ENCODE results near the gene PSMD14.
"Not testable (repeated sequence)": the region's sequence is repeated elsewhere in the genome, so short reads cannot be mapped to it uniquely, and the experiment has no call there.

The PSMD14 gene

GRCh38 chr2:161335626-161336025, 27.4 kb downstream of the PSMD14 start:
- DNase-seq (ENCODE audit: low read depth in 3 of 3): no peak

- no peak for DNase-seq (ENCODE audit: low read depth in 3 of 3)
These were observed 29.0 kb downstream of the PSMD14 start for GRCh38 chr2:161337247-161337646.

GRCh38 chr2:161339532-161339931, 31.3 kb downstream of the PSMD14 start:
- not testable (repeated sequence) for DNase-seq (ENCODE audit: low read depth in 3 of 3)

DNA sequence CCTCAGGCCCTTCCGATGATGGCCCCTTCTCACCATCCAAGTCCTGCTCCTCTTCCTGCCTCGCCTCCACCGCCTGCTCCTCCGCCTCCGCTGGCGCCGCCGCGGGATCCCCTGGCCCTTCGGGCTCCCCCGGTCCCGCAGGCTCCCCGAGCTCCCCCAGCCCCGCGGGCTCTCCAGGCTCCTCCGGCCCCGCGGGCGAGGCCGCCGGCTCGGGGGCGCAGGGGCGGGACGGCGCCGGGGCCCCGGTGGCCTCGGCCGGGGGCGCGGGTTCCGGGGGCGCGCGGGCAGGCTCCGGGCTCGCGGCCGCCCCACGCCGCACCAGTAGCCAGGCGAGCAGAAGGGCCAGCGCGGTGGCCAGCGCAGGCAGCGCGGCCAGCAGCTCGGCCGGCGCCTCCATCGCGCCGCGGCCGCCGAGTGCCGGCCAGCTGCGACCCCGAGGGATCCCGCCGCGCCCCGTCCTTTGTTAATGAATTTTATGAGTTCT, 32.7 kb downstream of the PSMD14 start:
- DNase-seq (ENCODE audit: low read depth in 3 of 3): not testable (repeated sequence)

- DNase-seq (ENCODE audit: low read depth in 3 of 3): no peak
These were observed 35.0 kb downstream of the PSMD14 start for GRCh38 chr2:161343235-161343634.

DNA sequence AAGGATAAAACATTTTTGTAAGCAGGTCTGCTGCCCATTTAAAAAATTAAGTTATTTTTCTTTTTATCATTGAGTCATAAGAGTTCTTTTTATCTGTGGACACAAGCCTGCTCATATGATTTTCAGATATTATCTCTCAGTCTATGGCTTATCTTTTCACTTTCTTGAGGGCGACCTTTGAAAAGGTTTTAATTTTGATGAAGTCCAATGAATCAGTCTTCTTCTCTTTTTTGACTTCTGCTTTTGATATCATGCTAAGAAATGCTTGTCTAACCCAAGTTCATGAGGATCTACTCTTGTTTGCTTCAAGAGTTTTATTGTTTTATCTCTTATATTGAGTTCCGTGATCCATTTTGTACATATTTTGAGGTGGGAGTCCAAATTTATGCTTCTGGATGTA, 36.5 kb downstream of the PSMD14 start:
- DNase-seq (ENCODE audit: low read depth in 3 of 3): no peak

GRCh38 chr2:161351678-161352077, 43.5 kb downstream of the PSMD14 start:
- no peak for DNase-seq (ENCODE audit: low read depth in 3 of 3)

- DNase-seq (ENCODE audit: low read depth in 3 of 3): no peak
These were observed 44.5 kb downstream of the PSMD14 start for GRCh38 chr2:161352719-161353118.

GRCh38 chr2:161353543-161353942, 45.3 kb downstream of the PSMD14 start:
- no peak for DNase-seq (ENCODE audit: low read depth in 3 of 3)

DNA sequence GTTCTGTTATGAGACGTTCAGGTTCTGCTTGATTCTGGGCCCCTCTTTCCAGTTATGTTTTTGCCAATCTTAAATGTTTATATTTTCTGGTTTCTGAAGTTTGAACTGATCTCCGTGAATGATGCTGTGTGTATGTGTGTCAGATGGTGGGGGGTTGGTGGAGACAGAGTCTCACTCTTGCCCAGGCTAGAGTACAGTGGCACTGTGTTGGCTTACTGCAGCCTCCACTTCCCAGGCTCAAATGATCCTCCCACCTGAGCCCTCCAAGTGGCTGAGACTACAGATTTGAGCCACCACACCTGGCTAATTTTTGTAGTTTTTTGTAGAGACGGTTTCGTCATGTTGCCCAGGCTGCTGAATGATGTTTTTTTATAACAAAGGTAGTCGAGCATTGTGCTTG, 45.9 kb downstream of the PSMD14 start:
- DNase-seq (ENCODE audit: low read depth in 3 of 3): no peak

GRCh38 chr2:161355106-161355505, 46.9 kb downstream of the PSMD14 start:
- no peak for DNase-seq (ENCODE audit: low read depth in 3 of 3)

DNA sequence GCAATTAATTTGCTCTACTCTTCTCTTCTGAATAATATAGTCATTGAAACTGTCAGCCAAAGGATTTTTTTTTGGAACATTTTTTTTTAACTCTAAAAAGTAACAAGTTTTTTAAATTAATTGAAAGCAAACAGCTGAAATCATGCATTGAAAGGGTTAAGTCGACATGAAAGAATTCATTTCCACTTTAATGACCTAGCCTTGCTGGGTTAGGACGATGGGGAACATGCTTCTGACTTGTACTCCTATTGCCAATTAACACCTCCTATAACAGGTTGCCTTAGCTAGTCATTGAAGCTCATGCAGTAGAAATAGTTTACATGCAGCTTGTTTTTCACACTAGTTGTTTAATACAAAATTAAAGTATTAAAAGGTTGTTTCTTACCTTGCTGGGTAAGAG, 47.8 kb downstream of the PSMD14 start:
- no peak for DNase-seq (ENCODE audit: low read depth in 3 of 3)

DNA sequence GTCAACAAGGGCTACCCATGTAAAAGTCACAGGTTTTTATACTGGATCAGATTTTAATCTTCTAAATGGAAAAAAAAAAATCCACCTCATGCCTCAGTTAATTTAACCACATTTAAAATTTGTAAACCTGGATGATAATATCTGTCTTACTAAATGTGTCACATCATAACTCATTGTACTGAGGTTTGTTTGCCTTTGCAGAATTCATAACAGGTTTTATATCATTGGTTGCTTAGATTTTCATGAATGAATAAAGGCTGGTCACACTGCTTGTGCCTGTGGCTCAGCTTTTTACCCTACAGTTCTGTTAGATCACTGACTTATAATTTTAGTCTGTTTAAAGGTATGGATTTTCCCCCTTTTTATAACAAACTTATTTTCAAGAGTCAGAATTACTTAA, 48.9 kb downstream of the PSMD14 start:
- no peak for DNase-seq (ENCODE audit: low read depth in 3 of 3)

DNA sequence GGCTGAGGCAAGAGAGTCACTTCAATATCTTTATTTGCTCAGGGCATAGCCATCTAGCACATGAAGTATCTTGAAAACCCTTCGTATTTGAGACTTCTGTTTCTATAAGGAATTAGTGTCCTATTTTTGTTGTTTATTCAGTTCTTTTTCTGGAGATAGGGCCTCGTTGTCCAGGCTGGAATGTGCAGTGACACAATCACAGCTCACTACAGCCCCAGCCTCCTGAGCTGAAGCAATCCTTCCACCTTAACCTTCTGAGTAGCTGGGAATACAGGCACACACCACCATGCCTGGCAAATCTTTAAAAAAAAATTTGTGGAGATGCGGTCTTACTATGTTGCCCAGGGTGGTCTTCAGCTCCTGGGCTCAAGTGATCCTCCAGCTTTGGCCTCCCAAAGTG, 50.6 kb downstream of the PSMD14 start:
- no peak for DNase-seq (ENCODE audit: low read depth in 3 of 3)

- not testable (repeated sequence) for DNase-seq (ENCODE audit: low read depth in 3 of 3)
These were observed 52.0 kb downstream of the PSMD14 start for GRCh38 chr2:161360095-161360654.

- no peak for DNase-seq (ENCODE audit: low read depth in 3 of 3)
These were observed 54.4 kb downstream of the PSMD14 start for GRCh38 chr2:161362568-161363166.

- DNase-seq (ENCODE audit: low read depth in 3 of 3): no peak
These were observed 59.5 kb downstream of the PSMD14 start for GRCh38 chr2:161367675-161368074.

DNA sequence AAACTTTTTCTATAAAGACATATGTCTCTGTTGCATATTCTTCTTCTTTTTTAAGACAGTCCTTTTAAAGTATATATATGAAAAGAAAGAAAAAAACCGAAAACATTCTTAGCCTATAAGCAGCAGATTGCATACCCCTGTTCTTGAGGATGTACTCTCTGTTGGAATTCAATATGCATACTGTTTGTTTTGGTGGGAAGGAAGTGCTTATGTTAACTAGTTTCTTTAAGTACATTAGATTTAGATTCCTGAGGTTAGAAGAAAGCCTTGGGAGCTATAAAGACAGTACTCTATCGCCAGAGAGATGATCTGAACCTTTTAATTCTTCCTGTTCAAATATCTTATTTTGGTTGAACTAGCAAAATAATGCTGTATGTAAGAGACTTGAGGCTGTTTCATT, 61.1 kb downstream of the PSMD14 start:
- DNase-seq (ENCODE audit: low read depth in 3 of 3): no peak

DNA sequence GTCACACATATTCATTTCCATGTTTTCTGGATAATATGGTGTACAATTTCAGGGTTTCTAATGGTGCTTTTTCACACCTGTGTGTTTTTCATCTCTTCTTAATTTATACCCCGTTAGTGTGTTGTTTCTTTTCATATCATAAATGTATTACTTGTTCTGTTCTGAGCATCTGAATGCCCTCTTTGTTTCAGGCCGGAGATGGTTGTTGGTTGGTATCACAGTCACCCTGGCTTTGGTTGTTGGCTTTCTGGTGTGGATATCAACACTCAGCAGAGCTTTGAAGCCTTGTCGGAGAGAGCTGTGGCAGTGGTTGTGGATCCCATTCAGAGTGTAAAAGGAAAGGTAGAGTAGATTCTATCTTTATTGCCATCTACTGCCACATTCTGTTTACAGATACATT, 62.8 kb downstream of the PSMD14 start:
- DNase-seq (ENCODE audit: low read depth in 3 of 3): no peak

GRCh38 chr2:161371869-161372268, 63.6 kb downstream of the PSMD14 start:
- DNase-seq (ENCODE audit: low read depth in 3 of 3): no peak

DNA sequence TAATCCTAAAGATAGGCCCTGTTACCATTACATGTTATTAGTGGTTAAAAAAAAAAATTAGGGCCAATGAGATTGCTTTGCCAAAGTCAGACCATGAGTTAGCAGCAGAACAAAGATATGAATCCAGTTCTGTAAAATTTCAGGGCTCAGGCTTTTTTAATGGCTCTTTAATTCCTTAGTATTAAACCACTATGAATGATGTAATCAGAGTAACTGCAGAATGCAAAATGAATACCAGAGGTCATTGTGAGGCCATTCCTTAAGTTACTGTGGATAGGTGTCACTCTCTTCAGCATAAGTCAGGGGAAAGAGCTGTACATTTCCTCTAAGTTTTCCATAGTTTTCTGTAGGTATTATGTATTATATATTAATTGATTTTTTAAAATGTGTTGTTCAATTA, 65.7 kb downstream of the PSMD14 start:
- DNase-seq (ENCODE audit: low read depth in 3 of 3): no peak

DNA sequence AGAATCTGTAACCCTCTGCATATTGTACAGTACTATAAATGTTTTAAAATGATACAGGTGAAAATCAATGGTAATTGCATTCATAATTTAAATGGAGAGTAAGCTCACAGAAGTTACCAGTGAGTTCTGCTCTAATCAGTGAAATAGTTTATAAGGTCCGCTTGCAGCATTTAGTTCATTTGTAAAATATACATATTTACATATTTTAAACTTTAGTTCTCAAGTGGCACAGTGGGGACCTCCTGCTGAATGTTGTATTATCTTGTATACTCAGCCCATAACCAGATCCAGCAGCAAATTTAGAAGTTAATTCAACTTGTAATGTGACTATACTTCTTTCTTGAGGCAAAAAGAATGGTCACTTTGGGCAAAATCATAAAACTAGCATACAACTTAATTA, 66.2 kb downstream of the PSMD14 start:
- no peak for DNase-seq (ENCODE audit: low read depth in 3 of 3)

GRCh38 chr2:161379740-161380139, 71.5 kb downstream of the PSMD14 start:
- no peak for DNase-seq (ENCODE audit: low read depth in 3 of 3)

DNA sequence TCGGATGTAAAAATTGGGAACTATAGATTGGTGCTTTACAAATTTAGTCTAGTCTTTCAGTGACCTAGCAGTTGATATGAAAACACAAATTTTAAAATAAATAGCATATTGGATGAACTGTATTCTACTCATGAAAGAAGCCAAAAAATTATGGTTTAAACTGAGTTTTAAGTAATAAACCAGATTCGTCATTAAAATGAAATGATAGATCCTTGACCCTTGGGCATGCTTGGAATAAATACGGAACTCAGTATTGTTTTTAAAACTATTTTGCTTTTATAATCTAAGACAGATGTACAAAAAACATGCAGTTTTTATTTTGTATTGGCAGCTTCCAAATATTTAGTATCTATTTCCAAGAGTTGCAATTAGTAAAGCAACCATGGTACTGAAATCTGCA, 73.3 kb downstream of the PSMD14 start:
- DNase-seq (ENCODE audit: low read depth in 3 of 3): no peak

All from stimulated activated CD4-positive, alpha-beta T cell treated with anti-CD3 and anti-CD28 coated beads, TNF-alpha, amount 100 ng/mL, for 48 hours (primary cell).